HEK293T (cell line): ENCODE results near the gene ARMH3.

Experiments
- CTCF ChIA-PET: fragments of 350-600 bp; formaldehyde crosslinking; extraction: SDS; loops from one replicate; lab custom pipeline; 2021; ENCODE audit warnings: antibody characterized with exemption, inconsistent platforms; lab: Yijun Ruan, JAX
- POLR2A ChIA-PET: fragments of 350-600 bp; formaldehyde crosslinking; extraction: SDS; loops from one replicate; lab custom pipeline; 2020; ENCODE audit warnings: antibody characterized with exemption, inconsistent platforms; lab: Yijun Ruan, JAX
- DNase-seq: peaks from one replicate; pipeline ENCODE4 v3.0.0; 2012; ENCODE audit warnings: mixed read lengths; ENCODE audit errors: extremely low spot score
- ELF4 ChIP-seq: fragments of 450-650 bp; IDR thresholded peaks from 2 replicates; pipeline ENCODE4 v1.6.1; 2017; ENCODE audit warnings: antibody characterized with exemption
- FOXA1 ChIP-seq: fragments of 450-650 bp; IDR thresholded peaks from 2 replicates; pipeline ENCODE4 v1.6.1; 2016; ENCODE audit warnings: mild to moderate bottlenecking
- FOXK2 ChIP-seq: fragments of 450-650 bp; IDR thresholded peaks from 2 replicates; pipeline ENCODE4 v1.6.1; 2016; ENCODE audit warnings: mild to moderate bottlenecking
- HDGF ChIP-seq: fragments of 450-650 bp; IDR thresholded peaks from 2 replicates; pipeline ENCODE4 v1.6.1; 2017; ENCODE audit warnings: antibody characterized with exemption, borderline replicate concordance
- L3MBTL2 ChIP-seq: fragments of 450-650 bp; conservative IDR thresholded peaks from 2 replicates; pipeline ENCODE4 v1.6.1; 2016; ENCODE audit warnings: mild to moderate bottlenecking
- LEF1 ChIP-seq: fragments of 450-650 bp; IDR thresholded peaks from 2 replicates; pipeline ENCODE4 v1.6.1; 2017; ENCODE audit warnings: mild to moderate bottlenecking, borderline replicate concordance
- NFRKB ChIP-seq: fragments of 450-650 bp; IDR thresholded peaks from 2 replicates; pipeline ENCODE4 v1.6.1; 2016; ENCODE audit warnings: mild to moderate bottlenecking, moderate library complexity
- SP1 ChIP-seq: fragments of 450-650 bp; IDR thresholded peaks from 2 replicates; pipeline ENCODE4 v1.6.1; 2017
- SUZ12 ChIP-seq: fragments of 450-650 bp; IDR thresholded peaks from 2 replicates; pipeline ENCODE4 v1.6.1; 2016; ENCODE audit warnings: mild to moderate bottlenecking
- ZNF384 ChIP-seq: fragments of 450-650 bp; IDR thresholded peaks from 2 replicates; pipeline ENCODE4 v1.6.1; 2016

ARMH3 gene

GRCh38 chr10:101797403-101798059 is 258.4 kb downstream of the ARMH3 start:
- TF ChIP-seq HDGF (no peak), SUZ12 (no peak), FOXK2 (no peak), SP1 (no peak), LEF1 (no peak), ELF4 (no peak), FOXA1 (no peak), L3MBTL2 (no peak), NFRKB (no peak), ZNF384 (no peak)
- POLR2A ChIA-PET: interaction anchor here (1.0 kb wide), 1 partner anchor 20 kb away, joined by 3 read pairs; the partner anchor contains the start of gene OGA
- CTCF ChIA-PET: interaction anchor here (0.6 to 1.5 kb wide), 2 partner anchors 17 to 626 kb away, joined by 4 to 6 read pairs; no protein-coding TSS in a partner anchor
- DNase-seq: no peak
